Stimulated activated CD8-positive, alpha-beta memory T cell treated with anti-CD3 and anti-CD28 coated beads, Interleukin-12 subunit alpha, Interleukin-12 subunit beta, amount 100 ng/mL, for 4 hours (primary cell): ENCODE results near the gene APOL5.
"Not testable (repeated sequence)": the region's sequence is repeated elsewhere in the genome, so short reads cannot be mapped to it uniquely, and the experiment has no call there.

Experiments
- DNase-seq: peaks from one replicate; pipeline ENCODE4 v3.0.0-alpha.2; 2020; ENCODE audit warnings: low read depth

The APOL5 gene, protein sequence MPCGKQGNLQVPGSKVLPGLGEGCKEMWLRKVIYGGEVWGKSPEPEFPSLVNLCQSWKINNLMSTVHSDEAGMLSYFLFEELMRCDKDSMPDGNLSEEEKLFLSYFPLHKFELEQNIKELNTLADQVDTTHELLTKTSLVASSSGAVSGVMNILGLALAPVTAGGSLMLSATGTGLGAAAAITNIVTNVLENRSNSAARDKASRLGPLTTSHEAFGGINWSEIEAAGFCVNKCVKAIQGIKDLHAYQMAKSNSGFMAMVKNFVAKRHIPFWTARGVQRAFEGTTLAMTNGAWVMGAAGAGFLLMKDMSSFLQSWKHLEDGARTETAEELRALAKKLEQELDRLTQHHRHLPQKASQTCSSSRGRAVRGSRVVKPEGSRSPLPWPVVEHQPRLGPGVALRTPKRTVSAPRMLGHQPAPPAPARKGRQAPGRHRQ

GRCh38 chr22:35717572-35717971 lies at the start of gene APOL5:
APOL5 (plus strand) TSS chr22:35717872; CDS start chr22:35717872, 0 bp downstream.
- no peak for DNase-seq

- no peak for DNase-seq
These were observed 43.3 kb upstream of the APOL5 start for GRCh38 chr22:35674335-35674734.

- DNase-seq: not testable (repeated sequence)
These were observed 41.6 kb upstream of the APOL5 start for GRCh38 chr22:35676065-35676464.

- no peak for DNase-seq
These were observed 40.0 kb upstream of the APOL5 start for GRCh38 chr22:35677460-35678187.

DNA sequence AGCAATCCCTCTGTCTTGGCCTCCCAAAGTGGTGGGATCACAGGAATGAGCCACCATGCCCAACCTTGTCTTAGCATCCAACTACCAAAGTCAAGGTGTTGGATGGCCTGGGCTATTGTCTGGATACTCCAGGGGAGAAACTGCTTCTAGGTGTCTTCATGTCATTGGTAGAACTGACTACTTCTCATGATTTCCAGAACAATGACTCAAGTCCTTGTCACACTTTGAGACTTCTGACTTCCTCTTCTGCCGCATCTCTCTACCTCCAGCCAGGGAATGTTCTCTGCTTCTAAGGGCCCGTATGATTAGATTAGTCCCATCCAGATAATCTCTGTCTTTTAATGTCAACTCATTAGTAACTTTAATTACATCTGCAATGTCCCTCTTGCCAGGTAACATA lies 38.8 kb upstream of the APOL5 start:
- no peak for DNase-seq

GRCh38 chr22:35679492-35679891 lies 38.2 kb upstream of the APOL5 start:
- peak; percentile 27 for DNase-seq

- DNase-seq: no peak
These were observed 36.1 kb upstream of the APOL5 start for GRCh38 chr22:35681454-35682052.

DNA sequence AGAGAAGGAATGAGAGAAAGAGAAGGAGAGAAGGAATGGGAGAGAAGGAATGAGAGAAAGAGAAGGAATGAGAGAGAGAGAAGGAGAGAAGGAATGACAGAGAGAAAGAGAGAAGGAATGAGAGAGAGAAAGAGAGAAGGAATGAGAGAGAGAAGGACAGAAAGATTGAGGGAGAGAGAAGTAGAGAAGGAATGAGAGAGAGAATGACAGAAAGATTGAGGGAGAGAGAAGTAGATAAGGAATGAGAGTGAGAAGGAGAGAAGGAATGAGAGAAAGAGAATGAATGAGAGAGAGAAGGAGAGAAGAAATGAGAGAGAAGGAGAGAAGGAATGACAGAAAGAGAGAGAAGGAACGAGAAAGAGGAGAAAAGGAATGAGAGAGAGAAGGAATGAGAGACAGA lies 34.1 kb upstream of the APOL5 start:
- no peak for DNase-seq

- DNase-seq: no peak
These were observed 33.4 kb upstream of the APOL5 start for GRCh38 chr22:35684270-35684700.

DNA sequence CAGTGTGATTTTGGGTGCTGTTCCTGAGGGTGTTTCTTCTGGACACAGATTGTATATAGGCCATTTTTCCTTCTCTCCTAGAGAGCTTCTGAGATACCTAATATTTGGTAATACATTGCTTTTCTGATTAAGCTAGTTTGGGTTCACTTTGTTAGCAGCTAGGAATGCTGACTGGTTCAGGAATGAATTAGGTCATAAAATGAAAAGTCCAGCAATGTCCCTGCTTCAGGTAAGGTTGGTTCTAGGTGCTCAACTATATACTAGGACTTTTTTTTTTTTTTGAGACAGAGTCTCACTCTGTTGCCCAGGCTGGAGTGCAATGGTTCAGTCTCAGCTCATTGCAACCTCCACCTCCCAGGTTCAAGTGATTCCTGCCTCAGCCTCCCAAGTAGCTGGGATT lies 32.9 kb upstream of the APOL5 start:
- DNase-seq: no peak

- no peak for DNase-seq
These were observed 31.9 kb upstream of the APOL5 start for GRCh38 chr22:35685731-35686130.

- DNase-seq: no peak
These were observed 31.4 kb upstream of the APOL5 start for GRCh38 chr22:35686298-35686697.

DNA sequence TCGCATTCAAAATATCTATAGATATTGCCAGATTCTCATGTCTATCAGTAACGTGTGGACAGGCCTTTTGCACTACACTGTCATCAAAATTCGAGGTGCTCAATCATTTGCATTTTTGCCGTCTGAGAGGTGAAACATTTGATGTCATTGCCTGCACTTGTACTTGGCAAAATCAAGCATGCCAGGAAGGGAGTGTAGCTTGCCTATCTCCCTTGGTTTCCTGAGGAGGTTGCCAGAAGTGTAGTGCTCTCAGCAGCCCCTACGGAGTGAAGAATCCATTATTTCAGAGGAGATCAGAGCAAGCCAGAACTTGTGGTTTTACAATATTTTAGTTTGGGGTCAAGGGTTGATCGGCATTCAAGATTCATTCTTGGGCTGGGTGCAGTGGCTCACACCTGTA lies 30.2 kb upstream of the APOL5 start:
- no peak for DNase-seq

GRCh38 chr22:35688913-35689675 lies 28.6 kb upstream of the APOL5 start:
- no peak for DNase-seq

DNA sequence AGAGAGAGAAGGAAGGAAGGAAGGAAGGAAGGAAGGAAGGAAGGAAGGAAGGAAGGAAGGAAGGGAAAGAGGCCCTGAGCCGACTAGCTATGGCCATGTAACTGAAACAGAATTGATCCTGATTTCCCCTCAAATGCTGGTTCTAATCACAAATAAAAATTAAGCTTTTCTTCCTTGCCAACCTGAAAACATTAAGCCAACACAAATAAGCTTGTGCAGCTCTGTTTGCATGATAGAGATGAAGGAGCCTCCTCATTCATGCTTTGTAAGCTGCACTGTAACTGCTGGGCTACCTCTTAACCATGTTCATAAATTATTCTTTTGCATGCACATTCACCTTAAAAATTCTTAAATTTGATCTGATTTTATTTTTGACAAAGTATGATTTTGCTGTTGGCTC lies 27.7 kb upstream of the APOL5 start:
- no peak for DNase-seq

- no peak for DNase-seq
These were observed 22.5 kb upstream of the APOL5 start for GRCh38 chr22:35695202-35695601.

DNA sequence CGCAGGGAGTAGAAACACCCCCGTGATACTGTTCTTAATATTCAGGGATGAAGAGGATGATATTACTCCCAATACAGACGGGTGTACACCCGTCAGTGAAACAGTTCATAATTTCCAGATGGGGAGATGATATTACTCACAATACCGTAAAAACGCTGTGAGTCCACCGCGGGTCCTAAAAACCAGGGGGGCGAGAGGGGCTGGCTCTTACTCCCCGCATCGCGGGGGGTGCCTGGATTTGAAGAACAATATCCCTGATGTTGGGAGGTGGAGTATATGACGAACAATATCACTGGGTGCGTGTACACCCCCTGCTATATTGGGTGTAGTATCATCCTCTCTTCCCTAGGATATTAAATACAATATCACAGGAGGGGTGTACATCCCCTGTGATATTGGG lies 20.5 kb upstream of the APOL5 start:
- no peak for DNase-seq

- not testable (repeated sequence) for DNase-seq
These were observed 17.8 kb upstream of the APOL5 start for GRCh38 chr22:35699852-35700251.

- DNase-seq: no peak
These were observed 13.6 kb upstream of the APOL5 start for GRCh38 chr22:35703861-35704584.

DNA sequence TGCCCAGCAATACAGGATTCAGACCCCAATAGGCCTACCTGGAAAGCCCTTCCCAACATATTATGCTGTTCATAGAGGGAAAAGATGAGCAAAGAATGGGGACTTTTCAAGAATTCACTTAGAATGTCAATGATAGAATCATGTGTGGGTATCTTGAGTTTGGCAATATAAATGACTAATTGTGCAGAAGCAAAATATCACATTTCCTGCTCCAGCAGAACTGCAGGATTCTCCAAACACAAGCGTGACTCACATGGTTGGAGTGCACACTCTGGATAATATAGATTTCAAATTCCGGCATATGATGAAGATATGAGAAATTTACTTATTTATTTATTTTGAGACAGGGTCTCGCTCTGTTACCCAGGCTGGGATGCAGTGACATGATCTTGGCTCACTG lies 12.5 kb upstream of the APOL5 start:
- no peak for DNase-seq

GRCh38 chr22:35708453-35708852 lies 9.2 kb upstream of the APOL5 start:
- no peak for DNase-seq

DNA sequence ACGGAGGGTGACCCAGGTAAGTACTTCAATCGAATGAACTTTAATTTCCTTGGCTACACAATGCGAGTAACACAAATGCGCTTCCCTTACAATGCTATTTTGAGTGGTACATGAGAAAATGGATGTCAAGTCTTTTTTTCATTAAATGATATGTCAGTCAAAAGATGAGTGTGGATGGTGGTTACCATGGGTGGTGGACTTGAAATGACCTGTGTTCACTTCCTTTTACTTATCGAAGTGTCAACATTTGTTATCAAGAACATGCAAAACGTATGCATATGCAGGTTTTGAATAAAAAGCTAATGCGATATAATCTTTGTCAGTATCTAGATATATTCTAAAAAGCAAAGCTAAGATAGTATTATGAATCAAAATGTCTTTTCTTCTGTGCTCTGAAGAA lies 8.8 kb upstream of the APOL5 start:
- no peak for DNase-seq
